ENCODE data around the gene MDFIC.

- TF ChIP-seq ZNF274 (IDR thresholded peaks at IDR 0.05; ENCODE audit: low read depth, low read length) = no peak
- TF ChIP-seq SUZ12 (IDR thresholded peaks at IDR 0.05; ENCODE audit: extremely low read depth, insufficient read depth, insufficient read length) = no peak
- TF ChIP-seq YY1 (IDR thresholded peaks at IDR 0.05; ENCODE audit: insufficient read depth, insufficient read length) = no peak
Observed at GRCh38 chr7:114879554-114879953, 42.3 kb upstream of the MDFIC start.
